Endothelial cell of umbilical vein (primary cell): ENCODE data around the gene GBP6. TPM values are rescaled to one million over a fixed set of nuclear protein-coding genes. Genes with fewer than 3 reads are reported as not detected.

Experiments used
- BruUV-seq: library from RNA; stranded (reverse); fragments of 400-500 nt; replicated peaks from 2 replicates; lab custom pipeline; 2021; lab: Mats Ljungman, UMichigan
- CTCF ChIA-PET: fragments of 300-600, 350-600 bp; sonication (Branson Sonifier 250); formaldehyde crosslinking; loops from one replicate; lab custom pipeline; 2021; ENCODE audit warnings: antibody characterized with exemption, inconsistent platforms; lab: Charles Lee
- POLR2A ChIA-PET: fragments of 300-600, 350-600 bp; sonication (Branson Sonifier 250); formaldehyde crosslinking; loops from one replicate; lab custom pipeline; 2021; ENCODE audit warnings: antibody characterized with exemption, inconsistent platforms; lab: Charles Lee
- DNase-seq: peaks from one replicate; pipeline ENCODE4 v3.0.0-alpha.2; 2011; ENCODE audit warnings: low read depth, low spot score
- FAIRE-seq: peaks from 2 replicates; lab custom pipeline; 2011; peaks lifted over from hg19 to GRCh38; lab: Jason Lieb, UNC
- H2AFZ ChIP-seq: 2 replicates; pipeline ENCODE4 v1.6.0; 2012; ENCODE audit warnings: low read depth, low read length, control low read depth, inconsistent platforms
- H3K27ac ChIP-seq: 2 replicates; pipeline ENCODE4 v1.5.1; 2011; ENCODE audit warnings: low read depth, mild to moderate bottlenecking, control low read depth, low read length, moderate library complexity; ENCODE audit not compliant: insufficient read depth
- H3K27me3 ChIP-seq, 2 experiments: 2 replicates each; pipeline versions ENCODE4 v1.6.0 to v1.6.1; 2011; ENCODE audit warnings: low read length in 2 of 2, mixed read lengths in 1 of 2; ENCODE audit not compliant: control insufficient read depth in 2 of 2, insufficient read depth in 2 of 2
- H3K36me3 ChIP-seq, 2 experiments: 2 replicates in 1 of 2; 3 replicates in 1 of 2; pipeline ENCODE4 v1.5.1; 2011; ENCODE audit warnings: low read length in 2 of 2, mild to moderate bottlenecking in 1 of 2, moderate library complexity in 1 of 2; ENCODE audit not compliant: control insufficient read depth in 2 of 2, insufficient read depth in 2 of 2; ENCODE audit errors: extremely low read depth in 1 of 2
- H3K4me1 ChIP-seq: 3 replicates; pipeline ENCODE4 v1.5.1; 2011; ENCODE audit warnings: mild to moderate bottlenecking, low read length; ENCODE audit not compliant: control insufficient read depth, insufficient read depth; ENCODE audit errors: extremely low read depth
- H3K4me2 ChIP-seq: 2 replicates; pipeline ENCODE4 v1.6.1; 2011; ENCODE audit warnings: low read length, control low read depth, mixed read lengths; ENCODE audit not compliant: insufficient read depth
- H3K4me3 ChIP-seq, 3 experiments: fragments of 200-600 bp in 1 of 3; sonication (generic), shearing (Covaris generic) in 1 of 3; replicated peaks in 1 of 3; 2 replicates each; pipeline ENCODE4 v1.5.1; 2011 to 2016; ENCODE audit warnings: control low read depth in 3 of 3, low read length in 3 of 3, mild to moderate bottlenecking in 2 of 3, inconsistent platforms in 1 of 3, low read depth in 1 of 3, moderate library complexity in 1 of 3; ENCODE audit not compliant: insufficient read depth in 1 of 3
- H3K79me2 ChIP-seq: 2 replicates; pipeline ENCODE4 v1.6.0; 2012; ENCODE audit warnings: low read length, inconsistent platforms; ENCODE audit not compliant: control insufficient read depth, insufficient read depth
- H3K9ac ChIP-seq: replicated peaks from 2 replicates; pipeline ENCODE3; 2011; ENCODE audit warnings: low read length, control low read depth; ENCODE audit not compliant: insufficient read depth; ENCODE audit errors: extremely low read depth
- H3K9me1 ChIP-seq: replicated peaks from 3 replicates; pipeline ENCODE4 v1.6.0; 2011; ENCODE audit warnings: mild to moderate bottlenecking, low read length; ENCODE audit not compliant: control insufficient read depth, insufficient read depth; ENCODE audit errors: extremely low read depth
- H3K9me3 ChIP-seq: replicated peaks from 2 replicates; pipeline ENCODE4 v1.5.1; 2012; ENCODE audit warnings: low read length, inconsistent platforms; ENCODE audit not compliant: control insufficient read depth, insufficient read depth
- H4K20me1 ChIP-seq: replicated peaks from 2 replicates; pipeline ENCODE3; 2011; ENCODE audit warnings: mild to moderate bottlenecking, low read length; ENCODE audit not compliant: control insufficient read depth, insufficient read depth; ENCODE audit errors: extremely low read depth
- EZH2 ChIP-seq: IDR thresholded peaks from 2 replicates; pipeline ENCODE4 v1.6.1; 2012; ENCODE audit warnings: borderline replicate concordance, low read depth, mild to moderate bottlenecking, moderate library complexity, low read length, inconsistent platforms; ENCODE audit not compliant: severe bottlenecking
- FOS ChIP-seq: IDR thresholded peaks from 2 replicates; pipeline ENCODE4 v1.6.1; 2011; ENCODE audit warnings: mild to moderate bottlenecking, low read length, moderate library complexity, borderline replicate concordance; ENCODE audit not compliant: insufficient read depth
- GATA2 ChIP-seq: IDR thresholded peaks from 2 replicates; pipeline ENCODE4 v1.7.0; 2011; ENCODE audit warnings: low read depth, mild to moderate bottlenecking, moderate library complexity, mixed read lengths, low read length; ENCODE audit not compliant: insufficient read length, insufficient read depth
- JUN ChIP-seq: IDR thresholded peaks from 2 replicates; pipeline ENCODE4 v1.6.1; 2011; ENCODE audit warnings: borderline replicate concordance, low read depth; ENCODE audit not compliant: insufficient read length, insufficient read depth
- MYC ChIP-seq: IDR thresholded peaks from one replicate; pipeline ENCODE4 v1.6.1; 2011; ENCODE audit warnings: mild to moderate bottlenecking, low read depth, low read length
- POLR2A ChIP-seq: IDR thresholded peaks from 2 replicates; pipeline ENCODE4 v1.6.1; 2012; ENCODE audit warnings: low read depth, mild to moderate bottlenecking, control low read depth, low read length
- POLR2AphosphoS5 ChIP-seq: IDR thresholded peaks from 2 replicates; pipeline ENCODE4 v1.6.1; 2012; ENCODE audit warnings: low read depth, mild to moderate bottlenecking, control low read depth, low read length, moderate library complexity; ENCODE audit not compliant: insufficient read depth
- dilution Hi-C: fragments of 300-500 bp; cut with MboI; formaldehyde crosslinking; loops from one replicate; pipeline ENCODE4 v1.15.0; 2019; ENCODE audit warnings: low sequenced_read_pairs; ENCODE audit not compliant: extremely low pct_ligation_motif_present
- intact Hi-C: fragments of 100-400 bp; cut with micrococcal nuclease; formaldehyde crosslinking; loops from one replicate; pipeline ENCODE4 v1.10.0; 2022
- polyA plus RNA-seq, 4 experiments: library from polyadenylated mRNA; depleted of rRNA in 3 of 4; stranded (reverse) in 3 of 4; unstranded in 1 of 4; fragments of >200 nt; gene quantifications; 2 replicates each; pipeline versions ENCODE4 v1.2.1 to v1.2.3, GENCODE V29; 2011 to 2012; ENCODE audit warnings: missing spikeins in 1 of 4
- total RNA-seq: library from RNA; stranded (reverse); gene quantifications from 2 replicates; pipeline ENCODE4 v1.2.3, GENCODE V29; 2021
- TF ChIP-seq, protein P1 (sequence below): IDR thresholded peaks from 2 replicates; pipeline ENCODE4 v1.6.1; 2011; ENCODE audit not compliant: insufficient read depth, insufficient read length
- TF ChIP-seq, protein P2 (sequence below), 2 donors: IDR thresholded peaks; 1 replicate in 1 of 2; 2 replicates in 1 of 2; pipeline ENCODE4 v1.5.1; 2011; ENCODE audit warnings: low read length in 2 of 2, mild to moderate bottlenecking in 2 of 2, moderate library complexity in 2 of 2, control low read depth in 1 of 2, inconsistent platforms in 1 of 2, low read depth in 1 of 2; ENCODE audit not compliant: insufficient read depth in 1 of 2; ENCODE audit errors: extremely low read depth in 1 of 2

GBP6 gene
- total and polyA plus RNA-seq, 2 donors (not counting 3 experiments of a cell fraction or from before 2014, with no cell fraction given): not detected

DNA sequence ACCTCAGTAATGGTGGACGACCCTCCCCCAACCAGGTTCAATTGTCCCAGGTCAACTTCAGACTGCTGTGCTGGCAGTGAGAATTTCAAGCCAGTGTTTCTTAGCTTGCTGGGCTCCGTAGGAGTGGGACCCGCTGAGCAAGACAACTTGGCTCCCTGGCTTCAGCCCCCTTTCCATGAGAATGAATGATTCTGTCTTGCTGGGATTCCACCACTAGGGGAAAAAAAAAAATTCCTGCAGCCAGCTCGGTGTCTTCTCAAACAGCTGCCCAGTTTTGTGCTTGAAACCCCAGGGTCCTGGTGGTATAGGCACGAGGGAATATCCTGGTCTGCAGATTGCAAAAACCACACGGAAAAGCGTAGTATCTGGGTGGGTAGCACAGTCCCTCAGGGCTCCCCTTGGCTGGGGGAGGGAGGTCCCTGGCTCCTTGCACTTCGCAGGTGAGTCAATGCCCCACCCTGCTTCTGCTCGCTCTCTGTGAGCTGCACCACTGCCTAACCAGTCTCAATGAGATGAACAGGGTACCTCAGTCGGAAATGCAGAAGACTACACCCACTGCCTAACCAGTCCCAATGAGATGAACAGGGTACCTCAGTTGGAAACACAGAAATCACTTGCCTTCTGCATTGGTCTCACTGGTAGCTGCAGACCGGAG lies 41.5 kb downstream of the GBP6 start:
- Histone ChIP-seq H3K9me1 (peaks cover 3% of the 10 kb centered on the region), H3K4me1 (no peaks in the 10 kb centered on the region), H2AFZ (no peak overlapping the region), H3K4me3 (no peak overlapping the region), H3K79me2 (no peaks in the 10 kb centered on the region), H3K9me3 (no peaks in the 10 kb centered on the region), H3K4me2 (no peak overlapping the region), H3K36me3 (no peaks in the 10 kb centered on the region), H3K27ac (no peak overlapping the region), H4K20me1 (no peaks in the 10 kb centered on the region), H3K9ac (no peak overlapping the region), H3K27me3 (no peaks in the 10 kb centered on the region)
- no peak for FAIRE-seq
- BruUV-seq: no TSS peak
- dilution Hi-C loops: no loop called here
- DNase-seq: no peak
- TF ChIP-seq, protein P1, sequence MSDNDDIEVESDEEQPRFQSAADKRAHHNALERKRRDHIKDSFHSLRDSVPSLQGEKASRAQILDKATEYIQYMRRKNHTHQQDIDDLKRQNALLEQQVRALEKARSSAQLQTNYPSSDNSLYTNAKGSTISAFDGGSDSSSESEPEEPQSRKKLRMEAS: no peak
- no peak for TF ChIP-seq EZH2
- no peak for TF ChIP-seq FOS
- no peak for TF ChIP-seq JUN
- no peak for TF ChIP-seq POLR2A
- TF ChIP-seq MYC: no peak
- TF ChIP-seq POLR2AphosphoS5: no peak
- TF ChIP-seq, protein P2, sequence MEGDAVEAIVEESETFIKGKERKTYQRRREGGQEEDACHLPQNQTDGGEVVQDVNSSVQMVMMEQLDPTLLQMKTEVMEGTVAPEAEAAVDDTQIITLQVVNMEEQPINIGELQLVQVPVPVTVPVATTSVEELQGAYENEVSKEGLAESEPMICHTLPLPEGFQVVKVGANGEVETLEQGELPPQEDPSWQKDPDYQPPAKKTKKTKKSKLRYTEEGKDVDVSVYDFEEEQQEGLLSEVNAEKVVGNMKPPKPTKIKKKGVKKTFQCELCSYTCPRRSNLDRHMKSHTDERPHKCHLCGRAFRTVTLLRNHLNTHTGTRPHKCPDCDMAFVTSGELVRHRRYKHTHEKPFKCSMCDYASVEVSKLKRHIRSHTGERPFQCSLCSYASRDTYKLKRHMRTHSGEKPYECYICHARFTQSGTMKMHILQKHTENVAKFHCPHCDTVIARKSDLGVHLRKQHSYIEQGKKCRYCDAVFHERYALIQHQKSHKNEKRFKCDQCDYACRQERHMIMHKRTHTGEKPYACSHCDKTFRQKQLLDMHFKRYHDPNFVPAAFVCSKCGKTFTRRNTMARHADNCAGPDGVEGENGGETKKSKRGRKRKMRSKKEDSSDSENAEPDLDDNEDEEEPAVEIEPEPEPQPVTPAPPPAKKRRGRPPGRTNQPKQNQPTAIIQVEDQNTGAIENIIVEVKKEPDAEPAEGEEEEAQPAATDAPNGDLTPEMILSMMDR (IDR thresholded peaks at IDR 0.05; ENCODE audit: extremely low read depth in 1 of 2, insufficient read depth in 1 of 2, low read depth in 1 of 2, low read length in 2 of 2): no peak
- TF ChIP-seq GATA2: no peak
- POLR2A ChIA-PET: no interaction called here
- CTCF ChIA-PET: no interaction called here
- intact Hi-C loops: no loop called here
